GM12872 (cell line): Measurements from ENCODE around the gene CCL11.

ENCODE experiments used
- TF ChIP-seq, protein P1 (sequence below): IDR thresholded peaks from 3 replicates; pipeline ENCODE4 v1.5.1; 2011; ENCODE audit warnings: low read depth, mild to moderate bottlenecking, low read length, moderate library complexity; ENCODE audit not compliant: insufficient read depth

The CCL11 gene

DNA sequence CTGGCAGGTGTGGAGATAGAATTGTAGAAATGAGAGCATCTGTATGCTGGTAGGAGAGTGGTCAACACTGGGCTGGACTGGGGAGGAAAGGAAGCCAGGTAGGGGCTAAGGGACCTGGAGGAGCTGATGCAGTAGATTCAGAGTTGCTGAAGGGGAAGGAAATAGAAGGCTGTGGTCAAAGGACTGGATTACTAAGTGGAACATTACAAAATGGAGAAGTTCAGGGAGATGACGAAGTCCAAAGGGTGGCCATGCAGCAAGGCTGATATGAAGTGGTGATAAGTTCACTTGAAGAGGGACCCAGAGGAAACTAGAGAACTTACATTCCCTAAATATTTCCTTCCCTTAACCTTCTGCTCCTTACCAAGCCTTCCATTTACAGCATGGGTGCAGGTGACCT is 39.1 kb upstream of the CCL11 start:
- TF ChIP-seq, protein P1, sequence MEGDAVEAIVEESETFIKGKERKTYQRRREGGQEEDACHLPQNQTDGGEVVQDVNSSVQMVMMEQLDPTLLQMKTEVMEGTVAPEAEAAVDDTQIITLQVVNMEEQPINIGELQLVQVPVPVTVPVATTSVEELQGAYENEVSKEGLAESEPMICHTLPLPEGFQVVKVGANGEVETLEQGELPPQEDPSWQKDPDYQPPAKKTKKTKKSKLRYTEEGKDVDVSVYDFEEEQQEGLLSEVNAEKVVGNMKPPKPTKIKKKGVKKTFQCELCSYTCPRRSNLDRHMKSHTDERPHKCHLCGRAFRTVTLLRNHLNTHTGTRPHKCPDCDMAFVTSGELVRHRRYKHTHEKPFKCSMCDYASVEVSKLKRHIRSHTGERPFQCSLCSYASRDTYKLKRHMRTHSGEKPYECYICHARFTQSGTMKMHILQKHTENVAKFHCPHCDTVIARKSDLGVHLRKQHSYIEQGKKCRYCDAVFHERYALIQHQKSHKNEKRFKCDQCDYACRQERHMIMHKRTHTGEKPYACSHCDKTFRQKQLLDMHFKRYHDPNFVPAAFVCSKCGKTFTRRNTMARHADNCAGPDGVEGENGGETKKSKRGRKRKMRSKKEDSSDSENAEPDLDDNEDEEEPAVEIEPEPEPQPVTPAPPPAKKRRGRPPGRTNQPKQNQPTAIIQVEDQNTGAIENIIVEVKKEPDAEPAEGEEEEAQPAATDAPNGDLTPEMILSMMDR = no peak

DNA sequence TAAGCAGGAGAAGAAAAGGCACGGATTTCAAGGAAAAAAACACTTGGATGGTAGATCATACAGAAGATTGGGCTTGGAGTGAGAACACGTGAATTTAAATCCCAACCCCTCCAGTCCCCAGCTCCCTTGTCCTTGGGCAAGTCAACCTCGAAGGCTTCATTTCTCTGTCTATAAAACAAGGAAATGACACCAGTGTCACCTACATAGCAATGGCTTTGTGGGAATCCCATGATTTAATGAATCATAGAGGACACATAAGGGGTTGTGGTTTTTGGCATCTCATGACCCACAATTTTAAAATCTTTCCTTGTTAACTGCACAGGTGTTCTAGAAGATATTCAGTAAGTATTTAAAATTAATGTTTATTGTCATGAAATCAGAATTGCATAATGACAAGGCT is 38.7 kb upstream of the CCL11 start:
- TF ChIP-seq, protein P1 = no peak

DNA sequence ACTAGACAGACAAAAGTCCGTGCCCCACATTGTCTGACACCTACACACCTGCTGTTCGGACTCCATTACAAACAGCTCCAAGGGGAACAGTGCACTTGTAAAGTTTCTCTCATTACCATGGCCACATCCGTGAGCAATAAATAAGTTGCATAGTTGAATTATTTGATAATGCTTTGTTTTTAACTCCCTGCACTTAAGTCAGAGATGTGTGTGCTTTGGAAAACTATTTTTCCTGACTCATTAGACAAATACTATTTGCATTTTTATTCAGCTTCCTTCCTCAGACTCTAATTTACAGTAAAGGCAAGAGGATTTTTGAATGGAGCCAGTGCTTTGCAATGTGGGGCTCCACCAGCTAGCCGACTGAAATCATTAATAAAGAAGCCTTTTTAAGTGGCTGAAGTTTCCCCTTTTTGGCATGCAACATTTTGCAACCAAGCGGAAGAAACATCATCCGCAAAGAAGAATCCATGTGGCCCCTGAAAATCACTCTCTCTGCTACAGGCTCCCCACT is 37.0 kb upstream of the CCL11 start:
- TF ChIP-seq, protein P1 = no peak

DNA sequence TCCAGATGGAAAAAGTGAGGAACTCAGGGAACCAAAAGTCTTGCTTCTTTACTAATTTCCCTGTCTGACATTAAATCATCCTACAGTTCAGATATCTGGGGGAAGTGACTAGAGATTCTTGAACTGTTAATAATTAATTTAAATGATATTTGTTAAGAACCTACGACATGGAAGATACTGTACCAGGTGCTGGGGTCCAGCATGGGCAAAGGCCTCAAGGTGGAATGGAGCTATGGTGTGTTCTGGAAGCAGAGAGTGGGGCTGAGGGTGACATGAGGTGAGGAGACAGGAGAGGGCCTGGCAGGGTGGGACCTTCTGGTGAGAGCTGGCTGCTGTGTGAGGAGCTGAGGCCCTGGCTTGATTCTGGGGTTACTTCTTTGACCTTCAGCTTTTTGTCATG is 36.5 kb upstream of the CCL11 start:
- TF ChIP-seq, protein P1 = no peak

DNA sequence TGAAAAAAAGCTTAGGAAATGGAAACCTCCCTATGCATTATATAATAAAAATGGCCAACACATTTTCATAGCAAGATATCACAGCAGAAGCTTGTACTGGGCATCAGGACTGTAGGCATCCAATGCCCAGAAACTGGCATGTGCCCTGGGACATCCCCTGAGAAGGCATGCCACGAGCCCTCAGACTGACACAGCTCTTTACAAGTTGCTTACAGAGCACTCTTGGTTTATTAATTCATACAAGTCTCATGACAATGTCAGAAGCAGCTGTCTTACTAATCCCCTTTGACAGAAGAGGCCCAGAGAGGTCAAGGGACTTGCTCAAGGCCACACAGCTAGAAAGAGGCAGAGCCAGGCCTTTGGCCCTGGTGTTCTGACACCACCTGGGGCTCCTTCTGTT is 36.1 kb upstream of the CCL11 start:
- TF ChIP-seq, protein P1 = no peak

DNA sequence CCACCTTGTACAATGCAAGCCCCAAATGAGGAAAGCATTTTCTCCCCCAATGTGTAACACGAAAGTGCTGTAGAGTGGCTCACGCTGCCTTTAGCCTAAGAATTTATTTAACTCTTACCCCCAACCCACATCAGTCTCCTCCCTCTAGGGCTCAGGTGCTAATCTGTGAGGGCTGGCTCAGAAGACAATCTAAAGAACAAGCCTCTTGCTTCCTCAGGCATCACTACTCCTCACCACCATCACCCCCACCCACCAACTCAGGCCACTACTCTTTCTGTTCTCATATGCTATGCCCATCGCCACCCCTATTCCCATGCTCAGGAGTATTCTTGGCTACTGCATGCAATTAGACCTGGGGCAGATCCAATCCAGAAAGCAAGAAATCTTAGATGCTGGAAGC is 34.4 kb upstream of the CCL11 start:
- TF ChIP-seq, protein P1 = no peak

DNA sequence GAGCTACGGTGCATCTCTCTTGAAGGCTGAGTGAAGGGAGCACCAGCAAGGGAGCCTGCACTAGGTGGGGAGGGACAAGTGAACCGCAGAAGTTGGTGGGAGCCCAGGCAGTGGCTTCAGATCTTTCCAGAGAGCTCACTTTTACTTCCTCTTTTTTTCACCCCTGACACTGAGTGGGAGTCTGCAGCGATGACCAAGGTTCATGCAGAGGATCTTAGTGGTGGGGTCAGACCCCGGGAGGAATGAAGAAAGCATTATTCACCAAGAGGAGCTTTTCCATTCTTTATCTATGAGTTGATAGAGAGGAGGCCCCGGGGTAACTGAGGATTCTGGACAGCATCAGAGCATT is 33.5 kb upstream of the CCL11 start:
- TF ChIP-seq, protein P1 = no peak
